Glutamatergic neuron (in vitro differentiated cells): ENCODE measurements around the gene HNRNPA1. TPM values are rescaled to one million over a fixed set of nuclear protein-coding genes. Genes with fewer than 3 reads are reported as not detected.

Experiments used
- DNase-seq: peaks from one replicate; pipeline ENCODE4 v3.0.0; 2022
- H3K27ac Mint-ChIP-seq: one replicate; pipeline ENCODE4 v1.8.0; 2020; ENCODE audit warnings: mild to moderate bottlenecking, mixed read lengths, inconsistent platforms; ENCODE audit not compliant: unreplicated experiment
- H3K27me3 Mint-ChIP-seq: one replicate; pipeline ENCODE4 v1.8.0; 2020; ENCODE audit warnings: mild to moderate bottlenecking, moderate library complexity, mixed read lengths, inconsistent platforms; ENCODE audit not compliant: unreplicated experiment
- H3K36me3 Mint-ChIP-seq: one replicate; pipeline ENCODE4 v1.8.0; 2020; ENCODE audit warnings: mild to moderate bottlenecking, mixed read lengths, inconsistent platforms; ENCODE audit not compliant: unreplicated experiment
- H3K4me1 Mint-ChIP-seq: one replicate; pipeline ENCODE4 v1.8.0; 2020; ENCODE audit warnings: mild to moderate bottlenecking, low read depth, mixed read lengths, inconsistent platforms; ENCODE audit not compliant: unreplicated experiment
- H3K4me3 Mint-ChIP-seq: one replicate; pipeline ENCODE4 v1.8.0; 2020; ENCODE audit warnings: mild to moderate bottlenecking, mixed read lengths, inconsistent platforms; ENCODE audit not compliant: unreplicated experiment
- H3K9me3 Mint-ChIP-seq: one replicate; pipeline ENCODE4 v1.8.0; 2020; ENCODE audit warnings: mild to moderate bottlenecking, moderate library complexity, mixed read lengths, inconsistent platforms; ENCODE audit not compliant: unreplicated experiment
- CTCF ChIP-seq: fragments of 200-600 bp; sonication (generic); IDR thresholded peaks from one replicate; pipeline ENCODE4 v1.5.0; 2021; ENCODE audit not compliant: partially characterized antibody, unreplicated experiment
- total RNA-seq: library from RNA; stranded (reverse); fragmentation: NEBNext Ultra II Directional; extraction: Animal tissue kit (Norgen Biotek cat#: 25700); gene quantifications from one replicate; pipeline ENCODE4 v1.2.1, GENCODE V29; 2021; ENCODE audit not compliant: unreplicated experiment

HNRNPA1 gene
- total RNA-seq, 1 donor from 2014 or later, result 1,556 TPM

- H3K4me1 Mint-ChIP-seq, result peaks cover 12% of the 10 kb centered on the region
These were observed 40.4 kb upstream of the HNRNPA1 start for GRCh38 chr12:54240129-54240528.

GRCh38 chr12:54240971-54241588 lies 39.4 kb upstream of the HNRNPA1 start:
- peaks cover 2% of the 10 kb centered on the region for H3K9me3 Mint-ChIP-seq
- peak overlapping the region; percentile 88 for H3K27ac Mint-ChIP-seq
- peaks cover 12% of the 10 kb centered on the region for H3K4me1 Mint-ChIP-seq
- H3K27me3 Mint-ChIP-seq, result no peaks in the 10 kb centered on the region
- TF ChIP-seq CTCF, result no peak
- no peak for DNase-seq
- H3K36me3 Mint-ChIP-seq, result peaks cover 10% of the 10 kb centered on the region
- no peak overlapping the region for H3K4me3 Mint-ChIP-seq

More at GRCh38 chr12:54240129-54240528, 40.4 kb upstream of the HNRNPA1 start:
- no peak overlapping the region for H3K27ac Mint-ChIP-seq
- no peaks in the 10 kb centered on the region for H3K27me3 Mint-ChIP-seq
- no peak for DNase-seq
- H3K4me3 Mint-ChIP-seq, result no peak overlapping the region
- H3K9me3 Mint-ChIP-seq, result peaks cover 2% of the 10 kb centered on the region
- TF ChIP-seq CTCF, result no peak
- H3K36me3 Mint-ChIP-seq, result peaks cover 10% of the 10 kb centered on the region

- H3K27ac Mint-ChIP-seq, result no peak overlapping the region
- peaks cover 3% of the 10 kb centered on the region for H3K4me1 Mint-ChIP-seq
- DNase-seq, result no peak
- no peak overlapping the region for H3K4me3 Mint-ChIP-seq
- peaks cover 2% of the 10 kb centered on the region for H3K27me3 Mint-ChIP-seq
- TF ChIP-seq CTCF, result no peak
- no peaks in the 10 kb centered on the region for H3K9me3 Mint-ChIP-seq
- peaks cover 5% of the 10 kb centered on the region for H3K36me3 Mint-ChIP-seq
These were observed 34.4 kb upstream of the HNRNPA1 start for GRCh38 chr12:54246011-54246641.

- H3K36me3 Mint-ChIP-seq, result no peaks in the 10 kb centered on the region
These were observed 31.0 kb upstream of the HNRNPA1 start for GRCh38 chr12:54249489-54249888.

More at GRCh38 chr12:54249489-54249888, 31.0 kb upstream of the HNRNPA1 start:
- no peak for TF ChIP-seq CTCF
- H3K27ac Mint-ChIP-seq, result peak overlapping the region; percentile 59
- DNase-seq, result no peak
- H3K9me3 Mint-ChIP-seq, result no peaks in the 10 kb centered on the region
- H3K4me1 Mint-ChIP-seq, result no peaks in the 10 kb centered on the region
- peaks cover 2% of the 10 kb centered on the region for H3K27me3 Mint-ChIP-seq
- H3K4me3 Mint-ChIP-seq, result no peak overlapping the region
